ENCODE measurements around the gene GPR152. TPM values are rescaled to one million over a fixed set of nuclear protein-coding genes. Genes with fewer than 3 reads are reported as not detected.

GPR152 gene
- total RNA-seq, 1 donor from 2014 or later = not detected

DNA sequence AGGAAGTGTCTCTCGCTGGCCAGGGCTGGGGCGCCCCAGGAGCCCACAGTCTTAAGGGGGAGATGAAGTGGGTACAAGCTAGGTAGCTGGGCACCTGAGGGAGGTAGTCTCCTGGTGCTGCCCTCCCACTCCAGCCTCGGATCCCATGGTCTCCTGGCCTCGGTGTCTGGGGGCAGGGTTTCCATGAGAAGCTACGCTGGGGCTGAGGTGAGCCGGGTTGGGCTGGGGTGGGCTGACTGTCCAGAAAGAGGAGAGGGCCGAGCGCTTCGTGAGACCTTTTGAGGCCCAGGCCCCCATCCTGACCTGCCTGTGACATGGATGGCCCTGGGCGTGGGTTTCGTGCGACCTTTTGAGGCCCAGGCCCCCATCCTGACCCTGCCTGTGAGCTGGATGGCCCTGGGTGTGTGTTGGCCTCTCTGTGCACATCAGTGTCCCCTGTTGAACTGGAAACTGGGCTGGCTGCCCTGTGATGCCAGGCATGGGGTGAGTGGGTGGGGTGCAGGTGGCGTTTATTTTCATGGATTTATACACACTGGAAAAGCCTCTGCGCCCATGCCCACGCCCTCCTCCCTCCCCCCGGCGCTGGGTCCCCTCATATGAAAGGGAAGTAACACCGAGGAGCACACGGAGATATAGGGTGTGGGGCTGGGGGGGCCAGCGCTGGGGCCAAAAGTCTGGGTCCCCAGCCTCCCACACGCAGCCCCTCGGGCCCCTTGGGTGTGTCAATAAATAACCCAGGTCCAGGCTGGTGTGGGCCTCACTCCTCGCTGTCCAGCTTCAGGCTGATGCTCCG is 38.9 kb upstream of the GPR152 start:
- Mint-ChIP-seq H3K4me3 (ENCODE audit: unreplicated experiment) (no peak overlapping the region), H3K36me3 (ENCODE audit: low read depth, unreplicated experiment) (peaks cover 11% of the 10 kb centered on the region), H3K27me3 (ENCODE audit: low read depth, unreplicated experiment) (no peaks in the 10 kb centered on the region), H3K4me1 (ENCODE audit: low read depth, unreplicated experiment) (peaks cover 2% of the 10 kb centered on the region), H3K27ac (ENCODE audit: unreplicated experiment) (no peak overlapping the region), H3K9me3 (ENCODE audit: unreplicated experiment) (no peaks in the 10 kb centered on the region)
- no peak overlapping the region for H3K4me2 ChIP-seq (ENCODE audit: low read length)
- no peak overlapping the region for H3K27ac ChIP-seq (ENCODE audit: low read depth, low read length)
- H2AFZ ChIP-seq (ENCODE audit: low read depth, low read length) = no peak overlapping the region
- H3K4me3 ChIP-seq (ENCODE audit: insufficient read depth, low read depth, low read length) = no peak overlapping the region
- peaks cover 17% of the 10 kb centered on the region for H4K20me1 ChIP-seq (ENCODE audit: insufficient read depth, low read length)
- no peaks in the 10 kb centered on the region for H3K27me3 ChIP-seq (ENCODE audit: insufficient read depth, low read length)
- H3K36me3 ChIP-seq (ENCODE audit: insufficient read depth, low read length) = peaks cover 5% of the 10 kb centered on the region
- TF ChIP-seq, protein P1, sequence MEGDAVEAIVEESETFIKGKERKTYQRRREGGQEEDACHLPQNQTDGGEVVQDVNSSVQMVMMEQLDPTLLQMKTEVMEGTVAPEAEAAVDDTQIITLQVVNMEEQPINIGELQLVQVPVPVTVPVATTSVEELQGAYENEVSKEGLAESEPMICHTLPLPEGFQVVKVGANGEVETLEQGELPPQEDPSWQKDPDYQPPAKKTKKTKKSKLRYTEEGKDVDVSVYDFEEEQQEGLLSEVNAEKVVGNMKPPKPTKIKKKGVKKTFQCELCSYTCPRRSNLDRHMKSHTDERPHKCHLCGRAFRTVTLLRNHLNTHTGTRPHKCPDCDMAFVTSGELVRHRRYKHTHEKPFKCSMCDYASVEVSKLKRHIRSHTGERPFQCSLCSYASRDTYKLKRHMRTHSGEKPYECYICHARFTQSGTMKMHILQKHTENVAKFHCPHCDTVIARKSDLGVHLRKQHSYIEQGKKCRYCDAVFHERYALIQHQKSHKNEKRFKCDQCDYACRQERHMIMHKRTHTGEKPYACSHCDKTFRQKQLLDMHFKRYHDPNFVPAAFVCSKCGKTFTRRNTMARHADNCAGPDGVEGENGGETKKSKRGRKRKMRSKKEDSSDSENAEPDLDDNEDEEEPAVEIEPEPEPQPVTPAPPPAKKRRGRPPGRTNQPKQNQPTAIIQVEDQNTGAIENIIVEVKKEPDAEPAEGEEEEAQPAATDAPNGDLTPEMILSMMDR (IDR thresholded peaks at IDR 0.05; ENCODE audit: insufficient read depth, low read depth, low read length) = no peak
- TF ChIP-seq EZH2 (IDR thresholded peaks at IDR 0.05; ENCODE audit: insufficient read depth, low read length) = no peak
- no peaks in the 10 kb centered on the region for H3K4me1 ChIP-seq (ENCODE audit: insufficient read depth, low read length)
- H3K79me2 ChIP-seq (ENCODE audit: insufficient read depth, low read length) = peaks cover 4% of the 10 kb centered on the region
- no peaks in the 10 kb centered on the region for H3K9me3 ChIP-seq (ENCODE audit: insufficient read depth, low read depth, low read length)
- FAIRE-seq (no peak), DNase-seq (ENCODE audit: low read depth) (no peak)
- no peak overlapping the region for H3K9ac ChIP-seq (ENCODE audit: low read length)

DNA sequence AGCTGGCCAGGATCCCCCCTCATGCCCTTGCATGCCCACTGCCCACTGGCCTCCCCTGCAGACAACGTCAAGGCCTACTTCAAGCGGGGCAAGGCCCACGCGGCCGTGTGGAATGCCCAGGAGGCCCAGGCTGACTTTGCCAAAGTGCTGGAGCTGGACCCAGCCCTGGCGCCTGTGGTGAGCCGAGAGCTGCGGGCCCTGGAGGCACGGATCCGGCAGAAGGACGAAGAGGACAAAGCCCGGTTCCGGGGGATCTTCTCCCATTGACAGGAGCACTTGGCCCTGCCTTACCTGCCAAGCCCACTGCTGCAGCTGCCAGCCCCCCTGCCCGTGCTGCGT is 38.2 kb upstream of the GPR152 start:
- no peaks in the 10 kb centered on the region for H3K27me3 Mint-ChIP-seq (ENCODE audit: low read depth, unreplicated experiment)
- peaks cover 2% of the 10 kb centered on the region for H3K9me3 Mint-ChIP-seq (ENCODE audit: unreplicated experiment)
- no peak overlapping the region for H3K4me3 Mint-ChIP-seq (ENCODE audit: unreplicated experiment)
- peaks cover 5% of the 10 kb centered on the region for H3K36me3 ChIP-seq (ENCODE audit: insufficient read depth, low read length)
- no peak overlapping the region for H3K27ac Mint-ChIP-seq (ENCODE audit: unreplicated experiment)
- TF ChIP-seq, protein P1 (IDR thresholded peaks at IDR 0.05; ENCODE audit: insufficient read depth, low read depth, low read length) = no peak
- TF ChIP-seq EZH2 (IDR thresholded peaks at IDR 0.05; ENCODE audit: insufficient read depth, low read length) = no peak
- no peak for FAIRE-seq
- no peak overlapping the region for H3K9ac ChIP-seq (ENCODE audit: low read length)
- H3K27me3 ChIP-seq (ENCODE audit: insufficient read depth, low read length) = no peaks in the 10 kb centered on the region
- peaks cover 19% of the 10 kb centered on the region for H4K20me1 ChIP-seq (ENCODE audit: insufficient read depth, low read length)
- H3K9me3 ChIP-seq (ENCODE audit: insufficient read depth, low read depth, low read length) = no peaks in the 10 kb centered on the region
- no peak overlapping the region for H2AFZ ChIP-seq (ENCODE audit: low read depth, low read length)
- no peak overlapping the region for H3K27ac ChIP-seq (ENCODE audit: low read depth, low read length)
- H3K4me1 Mint-ChIP-seq (ENCODE audit: low read depth, unreplicated experiment) = peaks cover 2% of the 10 kb centered on the region
- peaks cover 8% of the 10 kb centered on the region for H3K79me2 ChIP-seq (ENCODE audit: insufficient read depth, low read length)
- no peak overlapping the region for H3K4me2 ChIP-seq (ENCODE audit: low read length)
- no peak for DNase-seq (ENCODE audit: low read depth)
- H3K36me3 Mint-ChIP-seq (ENCODE audit: low read depth, unreplicated experiment) = peaks cover 13% of the 10 kb centered on the region
- no peak overlapping the region for H3K4me3 ChIP-seq (ENCODE audit: insufficient read depth, low read depth, low read length)
- H3K4me1 ChIP-seq (ENCODE audit: insufficient read depth, low read length) = no peaks in the 10 kb centered on the region
